C4-2B (cell line): ENCODE measurements around the gene PIPOX.

ENCODE experiments used
- CTCF ChIP-seq: fragments of 450-650 bp; conservative IDR thresholded peaks from 2 replicates; pipeline ENCODE4 v1.5.1; 2017; ENCODE audit warnings: mild to moderate bottlenecking
- ZFX ChIP-seq: fragments of 450-650 bp; IDR thresholded peaks from 2 replicates; pipeline ENCODE4 v1.6.1; 2017

DNA sequence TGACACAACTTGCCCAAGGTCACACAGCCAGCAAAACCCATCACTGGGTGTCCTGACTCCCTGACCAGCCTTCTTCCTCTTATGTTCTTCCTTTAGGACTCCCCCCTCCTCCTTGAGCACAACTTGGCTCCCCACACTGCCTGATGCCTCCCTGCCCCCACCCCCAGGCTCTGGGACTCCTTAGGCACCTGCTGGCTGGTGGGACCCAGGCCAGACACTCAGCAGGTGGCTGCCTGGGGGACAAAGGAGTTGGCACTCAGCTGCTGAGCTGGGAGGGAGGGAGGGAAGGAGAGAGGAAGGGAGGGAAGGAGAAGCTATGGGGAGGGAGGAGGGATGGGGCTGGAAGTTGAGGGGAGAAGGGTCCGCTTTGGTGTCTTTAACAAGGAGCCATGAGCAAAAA, 45.1 kb upstream of the PIPOX start:
- TF ChIP-seq CTCF = no peak
- no peak for TF ChIP-seq ZFX
